ENCODE results near the gene ZNF74. TPM values are rescaled to one million over a fixed set of nuclear protein-coding genes. Genes with fewer than 3 reads are reported as not detected.

The ZNF74 gene
- total RNA-seq, 1 donor from 2014 or later = 28.8 TPM

DNA sequence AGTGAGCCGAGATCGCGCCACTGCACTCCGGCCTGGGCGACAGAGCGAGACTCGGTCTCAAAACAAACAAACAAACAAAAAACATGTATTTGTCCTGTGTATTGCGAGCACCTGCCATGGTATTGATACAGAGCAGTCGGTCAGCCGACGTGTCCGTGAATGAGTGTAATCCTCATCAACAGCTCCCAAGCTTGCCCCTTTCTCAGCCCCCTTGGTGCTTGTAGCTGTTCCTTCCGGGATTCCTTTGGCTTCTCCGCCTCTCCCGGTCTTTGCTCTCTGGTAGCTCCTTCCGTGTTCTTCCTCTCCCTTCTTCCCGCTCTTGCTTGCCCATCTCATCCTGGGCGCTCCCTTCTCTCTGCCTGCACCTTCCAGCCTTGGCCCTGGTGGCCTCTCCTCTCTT, 10.9 kb downstream of the ZNF74 start:
- Mint-ChIP-seq H3K4me3 (ENCODE audit: unreplicated experiment) (no peak overlapping the region), H3K27ac (ENCODE audit: unreplicated experiment) (no peak overlapping the region), H3K36me3 (ENCODE audit: low read depth, unreplicated experiment) (peaks cover 21% of the 10 kb centered on the region), H3K27me3 (ENCODE audit: unreplicated experiment) (peaks cover 7% of the 10 kb centered on the region), H3K9me3 (ENCODE audit: unreplicated experiment) (no peaks in the 10 kb centered on the region), H3K4me1 (ENCODE audit: unreplicated experiment) (peaks cover 3% of the 10 kb centered on the region)
- TF ChIP-seq, protein P1, sequence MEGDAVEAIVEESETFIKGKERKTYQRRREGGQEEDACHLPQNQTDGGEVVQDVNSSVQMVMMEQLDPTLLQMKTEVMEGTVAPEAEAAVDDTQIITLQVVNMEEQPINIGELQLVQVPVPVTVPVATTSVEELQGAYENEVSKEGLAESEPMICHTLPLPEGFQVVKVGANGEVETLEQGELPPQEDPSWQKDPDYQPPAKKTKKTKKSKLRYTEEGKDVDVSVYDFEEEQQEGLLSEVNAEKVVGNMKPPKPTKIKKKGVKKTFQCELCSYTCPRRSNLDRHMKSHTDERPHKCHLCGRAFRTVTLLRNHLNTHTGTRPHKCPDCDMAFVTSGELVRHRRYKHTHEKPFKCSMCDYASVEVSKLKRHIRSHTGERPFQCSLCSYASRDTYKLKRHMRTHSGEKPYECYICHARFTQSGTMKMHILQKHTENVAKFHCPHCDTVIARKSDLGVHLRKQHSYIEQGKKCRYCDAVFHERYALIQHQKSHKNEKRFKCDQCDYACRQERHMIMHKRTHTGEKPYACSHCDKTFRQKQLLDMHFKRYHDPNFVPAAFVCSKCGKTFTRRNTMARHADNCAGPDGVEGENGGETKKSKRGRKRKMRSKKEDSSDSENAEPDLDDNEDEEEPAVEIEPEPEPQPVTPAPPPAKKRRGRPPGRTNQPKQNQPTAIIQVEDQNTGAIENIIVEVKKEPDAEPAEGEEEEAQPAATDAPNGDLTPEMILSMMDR (IDR thresholded peaks at IDR 0.05; ENCODE audit: unreplicated experiment) = no peak
- no peak for DNase-seq (ENCODE audit: low spot score)

DNA sequence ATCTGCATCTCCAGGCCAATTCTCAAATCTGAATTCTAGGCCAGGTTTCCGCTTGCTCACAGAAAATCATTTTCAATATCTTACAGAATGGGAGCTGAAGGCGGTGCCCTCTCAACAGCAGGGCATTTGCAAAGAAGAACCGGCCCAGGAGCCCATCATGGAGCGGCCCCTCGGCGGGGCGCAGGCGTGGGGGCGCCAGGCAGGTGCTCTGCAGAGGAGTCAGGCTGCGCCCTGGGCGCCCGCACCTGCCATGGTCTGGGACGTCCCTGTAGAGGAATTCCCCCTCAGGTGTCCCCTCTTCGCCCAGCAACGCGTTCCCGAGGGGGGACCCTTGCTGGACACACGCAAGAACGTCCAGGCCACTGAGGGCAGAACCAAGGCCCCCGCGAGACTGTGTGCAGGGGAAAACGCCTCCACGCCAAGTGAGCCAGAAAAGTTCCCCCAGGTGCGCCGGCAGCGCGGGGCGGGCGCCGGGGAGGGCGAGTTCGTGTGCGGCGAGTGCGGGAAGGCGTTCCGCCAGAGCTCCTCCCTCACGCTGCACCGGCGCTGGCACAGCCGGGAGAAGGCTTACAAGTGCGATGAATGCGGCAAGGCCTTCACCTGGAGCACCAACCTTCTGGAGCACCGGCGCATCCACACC, 11.5 kb downstream of the ZNF74 start:
- H3K36me3 Mint-ChIP-seq (ENCODE audit: low read depth, unreplicated experiment) = peaks cover 20% of the 10 kb centered on the region
- no peak overlapping the region for H3K4me3 Mint-ChIP-seq (ENCODE audit: unreplicated experiment)
- no peak for DNase-seq (ENCODE audit: low spot score)
- TF ChIP-seq, protein P1 (IDR thresholded peaks at IDR 0.05; ENCODE audit: unreplicated experiment) = no peak
- peaks cover 7% of the 10 kb centered on the region for H3K27me3 Mint-ChIP-seq (ENCODE audit: unreplicated experiment)
- H3K4me1 Mint-ChIP-seq (ENCODE audit: unreplicated experiment) = peaks cover 3% of the 10 kb centered on the region
- H3K27ac Mint-ChIP-seq (ENCODE audit: unreplicated experiment) = no peak overlapping the region
- H3K9me3 Mint-ChIP-seq (ENCODE audit: unreplicated experiment) = no peaks in the 10 kb centered on the region

DNA sequence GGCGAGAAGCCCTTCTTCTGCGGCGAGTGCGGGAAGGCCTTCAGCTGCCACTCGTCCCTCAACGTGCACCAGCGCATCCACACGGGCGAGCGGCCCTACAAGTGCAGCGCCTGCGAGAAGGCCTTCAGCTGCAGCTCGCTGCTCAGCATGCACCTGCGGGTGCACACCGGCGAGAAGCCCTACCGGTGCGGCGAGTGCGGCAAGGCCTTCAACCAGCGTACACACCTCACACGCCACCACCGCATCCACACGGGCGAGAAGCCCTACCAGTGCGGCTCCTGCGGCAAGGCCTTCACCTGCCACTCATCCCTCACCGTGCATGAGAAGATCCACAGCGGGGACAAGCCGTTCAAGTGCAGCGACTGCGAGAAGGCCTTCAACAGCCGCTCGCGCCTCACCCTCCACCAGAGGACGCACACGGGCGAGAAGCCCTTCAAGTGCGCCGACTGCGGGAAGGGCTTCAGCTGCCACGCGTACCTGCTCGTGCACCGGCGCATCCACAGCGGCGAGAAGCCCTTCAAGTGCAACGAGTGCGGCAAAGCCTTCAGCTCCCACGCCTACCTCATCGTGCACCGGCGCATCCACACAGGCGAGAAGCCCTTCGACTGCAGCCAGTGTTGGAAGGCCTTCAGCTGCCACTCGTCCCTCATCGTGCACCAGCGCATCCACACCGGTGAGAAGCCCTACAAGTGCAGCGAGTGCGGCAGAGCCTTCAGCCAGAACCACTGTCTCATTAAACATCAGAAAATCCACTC, 12.2 kb downstream of the ZNF74 start:
- Mint-ChIP-seq H3K27ac (ENCODE audit: unreplicated experiment) (no peak overlapping the region), H3K4me3 (ENCODE audit: unreplicated experiment) (no peak overlapping the region)
- no peak for DNase-seq (ENCODE audit: low spot score)

DNA sequence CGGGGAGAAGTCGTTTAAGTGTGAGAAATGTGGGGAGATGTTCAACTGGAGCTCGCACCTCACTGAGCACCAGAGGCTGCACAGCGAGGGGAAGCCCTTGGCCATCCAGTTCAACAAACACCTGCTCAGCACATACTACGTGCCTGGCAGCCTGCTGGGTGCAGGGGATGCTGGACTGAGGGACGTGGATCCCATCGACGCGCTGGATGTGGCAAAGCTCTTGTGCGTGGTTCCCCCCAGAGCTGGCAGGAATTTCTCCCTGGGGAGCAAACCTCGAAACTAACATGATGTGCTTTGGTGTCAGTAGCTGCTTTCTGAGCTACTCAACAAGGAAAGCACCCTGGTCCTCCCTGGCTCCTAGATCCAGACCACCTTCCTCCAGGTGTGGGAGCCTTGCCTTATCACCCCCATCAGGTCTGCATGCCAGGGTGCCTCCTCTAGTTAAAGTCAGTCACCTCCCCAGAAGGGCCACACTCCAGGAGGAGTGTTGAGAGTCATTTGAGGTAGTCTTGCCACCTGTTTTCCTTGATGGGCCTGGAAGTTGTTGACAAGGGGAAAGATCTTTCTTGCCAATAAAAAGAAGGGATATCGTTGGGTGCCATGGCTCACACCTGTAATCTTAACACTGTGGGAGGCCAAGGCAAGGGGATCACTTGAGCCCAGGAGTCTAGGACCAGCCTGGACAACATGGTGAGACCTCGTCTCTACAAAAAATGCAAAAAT, 12.9 kb downstream of the ZNF74 start:
- H3K4me3 Mint-ChIP-seq (ENCODE audit: unreplicated experiment) = peak overlapping the region; percentile 42
- TF ChIP-seq, protein P1 (IDR thresholded peaks at IDR 0.05; ENCODE audit: unreplicated experiment) = no peak
- H3K27ac Mint-ChIP-seq (ENCODE audit: unreplicated experiment) = no peak overlapping the region
- H3K4me1 Mint-ChIP-seq (ENCODE audit: unreplicated experiment) = peaks cover 3% of the 10 kb centered on the region
- no peak for DNase-seq (ENCODE audit: low spot score)
- H3K9me3 Mint-ChIP-seq (ENCODE audit: unreplicated experiment) = no peaks in the 10 kb centered on the region
- peaks cover 7% of the 10 kb centered on the region for H3K27me3 Mint-ChIP-seq (ENCODE audit: unreplicated experiment)
- H3K36me3 Mint-ChIP-seq (ENCODE audit: low read depth, unreplicated experiment) = peaks cover 20% of the 10 kb centered on the region

More for the DNA sequence above, 12.2 kb downstream of the ZNF74 start:
- Mint-ChIP-seq H3K27me3 (ENCODE audit: unreplicated experiment) (peaks cover 7% of the 10 kb centered on the region), H3K4me1 (ENCODE audit: unreplicated experiment) (peaks cover 3% of the 10 kb centered on the region), H3K9me3 (ENCODE audit: unreplicated experiment) (no peaks in the 10 kb centered on the region), H3K36me3 (ENCODE audit: low read depth, unreplicated experiment) (peaks cover 20% of the 10 kb centered on the region)
- TF ChIP-seq, protein P1 (IDR thresholded peaks at IDR 0.05; ENCODE audit: unreplicated experiment) = no peak

Data from endothelial cell (in vitro differentiated cells).